Measurements from ENCODE around the gene ANKRD10. TPM values are rescaled to one million over a fixed set of nuclear protein-coding genes. Genes with fewer than 3 reads are reported as not detected.

The ANKRD10 gene
- total and polyA plus RNA-seq, 5 donors, result 41.1 to 90.9 (median 61.1) TPM

- 93% methylated on average over 12 of the region's 12 CpGs for WGBS
- DNase-seq (no peak), ATAC-seq (no peak)
- Histone ChIP-seq H3K9me3 (ENCODE audit: control insufficient read depth, low read length) (no peaks in the 10 kb centered on the region), H3K4me3 (ENCODE audit: low read length) (no peak overlapping the region), H3K27ac (ENCODE audit: low read length) (no peak overlapping the region), H3K27me3 (ENCODE audit: control insufficient read depth, insufficient read depth) (no peaks in the 10 kb centered on the region), H3K4me1 (ENCODE audit: control insufficient read depth, insufficient read depth, low read length) (peaks cover 5% of the 10 kb centered on the region)
- intact Hi-C loops (cut with DNase I), result loop anchor here in 3 of 4 donors (10.0 kb wide), 2 partner anchors 89 to 99 kb away; no protein-coding TSS in a partner anchor
Observed at GRCh38 chr13:110945928-110946570, 31.2 kb upstream of the ANKRD10 start.

- 91% methylated on average over 24 of the region's 24 CpGs for WGBS
- peak in 1 of 2 donors; percentile 6 for ATAC-seq
Observed at GRCh38 chr13:110944968-110945927, 30.4 kb upstream of the ANKRD10 start.

GRCh38 chr13:110944121-110944967, 29.5 kb upstream of the ANKRD10 start:
- no peak overlapping the region for H3K4me3 ChIP-seq (ENCODE audit: low read length)
- no peak for DNase-seq
- peaks cover 5% of the 10 kb centered on the region for H3K4me1 ChIP-seq (ENCODE audit: control insufficient read depth, insufficient read depth, low read length)
- intact Hi-C loops (cut with DNase I), result loop anchor here in 3 of 4 donors (10.0 kb wide), 2 partner anchors 90 to 100 kb away; no protein-coding TSS in a partner anchor
- peak overlapping the region; percentile 63 for H3K27ac ChIP-seq (ENCODE audit: low read length)
- peak; percentile 65 to 76 for ATAC-seq
- WGBS, result 51% methylated on average over 8 of the region's 8 CpGs
- H3K27me3 ChIP-seq (ENCODE audit: control insufficient read depth, insufficient read depth), result no peaks in the 10 kb centered on the region
- H3K9me3 ChIP-seq (ENCODE audit: control insufficient read depth, low read length), result no peaks in the 10 kb centered on the region

More at GRCh38 chr13:110944968-110945927, 30.4 kb upstream of the ANKRD10 start:
- Histone ChIP-seq H3K27ac (ENCODE audit: low read length) (no peak overlapping the region), H3K27me3 (ENCODE audit: control insufficient read depth, insufficient read depth) (no peaks in the 10 kb centered on the region), H3K9me3 (ENCODE audit: control insufficient read depth, low read length) (no peaks in the 10 kb centered on the region), H3K4me3 (ENCODE audit: low read length) (no peak overlapping the region), H3K4me1 (ENCODE audit: control insufficient read depth, insufficient read depth, low read length) (peaks cover 5% of the 10 kb centered on the region)
- DNase-seq, result no peak
- intact Hi-C loops (cut with DNase I), result loop anchor here in 3 of 4 donors (10.0 kb wide), 2 partner anchors 90 to 100 kb away; no protein-coding TSS in a partner anchor

- Histone ChIP-seq H3K4me1 (ENCODE audit: control insufficient read depth, insufficient read depth, low read length) (peaks cover 5% of the 10 kb centered on the region), H3K27ac (ENCODE audit: low read length) (no peak overlapping the region), H3K4me3 (ENCODE audit: low read length) (no peak overlapping the region), H3K27me3 (ENCODE audit: control insufficient read depth, insufficient read depth) (no peaks in the 10 kb centered on the region), H3K9me3 (ENCODE audit: control insufficient read depth, low read length) (no peaks in the 10 kb centered on the region)
- no peak for ATAC-seq
- DNase-seq, result no peak
- intact Hi-C loops (cut with DNase I), result loop anchor here in 3 of 4 donors (10.0 kb wide), 2 partner anchors 92 to 102 kb away; no protein-coding TSS in a partner anchor
- WGBS, result 63% methylated on average over 4 of the region's 4 CpGs
Observed at GRCh38 chr13:110942248-110942981, 27.5 kb upstream of the ANKRD10 start.

GRCh38 chr13:110938662-110939421, 24.0 kb upstream of the ANKRD10 start:
- no peak for DNase-seq

GRCh38 chr13:110937511-110938285, 22.8 kb upstream of the ANKRD10 start:
- WGBS, result 92% methylated on average over 23 of the region's 23 CpGs
- ATAC-seq, result peak in 1 of 2 donors; percentile 16
- no peaks in the 10 kb centered on the region for H3K4me1 ChIP-seq (ENCODE audit: control insufficient read depth, insufficient read depth, low read length)
- no peak for DNase-seq
- H3K27ac ChIP-seq (ENCODE audit: low read length), result no peak overlapping the region
- no peaks in the 10 kb centered on the region for H3K27me3 ChIP-seq (ENCODE audit: control insufficient read depth, insufficient read depth)
- intact Hi-C loops (cut with DNase I), result no loop called here
- H3K4me3 ChIP-seq (ENCODE audit: low read length), result no peak overlapping the region
- H3K9me3 ChIP-seq (ENCODE audit: control insufficient read depth, low read length), result peaks cover 3% of the 10 kb centered on the region

More at GRCh38 chr13:110938662-110939421, 24.0 kb upstream of the ANKRD10 start:
- Histone ChIP-seq H3K4me3 (ENCODE audit: low read length) (no peak overlapping the region), H3K9me3 (ENCODE audit: control insufficient read depth, low read length) (peaks cover 2% of the 10 kb centered on the region), H3K27me3 (ENCODE audit: control insufficient read depth, insufficient read depth) (no peaks in the 10 kb centered on the region), H3K4me1 (ENCODE audit: control insufficient read depth, insufficient read depth, low read length) (no peaks in the 10 kb centered on the region), H3K27ac (ENCODE audit: low read length) (no peak overlapping the region)
- intact Hi-C loops (cut with DNase I), result no loop called here
- WGBS, result 81% methylated on average over 13 of the region's 13 CpGs
- no peak for ATAC-seq

GRCh38 chr13:110936519-110936918, 21.6 kb upstream of the ANKRD10 start:
- Histone ChIP-seq H3K27ac (ENCODE audit: low read length) (no peak overlapping the region), H3K4me1 (ENCODE audit: control insufficient read depth, insufficient read depth, low read length) (no peaks in the 10 kb centered on the region), H3K4me3 (ENCODE audit: low read length) (no peak overlapping the region), H3K27me3 (ENCODE audit: control insufficient read depth, insufficient read depth) (no peaks in the 10 kb centered on the region), H3K9me3 (ENCODE audit: control insufficient read depth, low read length) (peaks cover 3% of the 10 kb centered on the region)
- no peak for ATAC-seq
- WGBS, result 97% methylated on average over 23 of the region's 23 CpGs
- intact Hi-C loops (cut with DNase I), result no loop called here
- DNase-seq, result no peak

GRCh38 chr13:110932588-110932987, 17.7 kb upstream of the ANKRD10 start:
- 89% methylated on average over 3 of the region's 3 CpGs for WGBS
- no peak for ATAC-seq
- H3K4me1 ChIP-seq (ENCODE audit: control insufficient read depth, insufficient read depth, low read length), result no peaks in the 10 kb centered on the region
- H3K27me3 ChIP-seq (ENCODE audit: control insufficient read depth, insufficient read depth), result no peaks in the 10 kb centered on the region
- no peak overlapping the region for H3K27ac ChIP-seq (ENCODE audit: low read length)
- H3K9me3 ChIP-seq (ENCODE audit: control insufficient read depth, low read length), result peaks cover 3% of the 10 kb centered on the region
- DNase-seq, result no peak
- no peak overlapping the region for H3K4me3 ChIP-seq (ENCODE audit: low read length)
- intact Hi-C loops (cut with DNase I), result no loop called here

Measured in right cardiac atrium (tissue), 5 donors.